Hepatocyte (in vitro differentiated cells): ENCODE data around the gene WNK2. TPM values are rescaled to one million over a fixed set of nuclear protein-coding genes. Genes with fewer than 3 reads are reported as not detected.

Source experiments
- DNase-seq: peaks from one replicate; pipeline ENCODE4 v3.0.0-alpha.2; 2016; ENCODE audit warnings: low spot score
- H2AFZ ChIP-seq: fragments of 200-600 bp; sonication (generic); 2 replicates; pipeline ENCODE4 v1.6.0; 2016; ENCODE audit warnings: antibody characterized with exemption, mild to moderate bottlenecking
- H3K27ac ChIP-seq: fragments of 200-600 bp; sonication (generic); 2 replicates; pipeline ENCODE4 v1.5.1; 2016; ENCODE audit warnings: mild to moderate bottlenecking
- H3K27me3 ChIP-seq: fragments of 200-600 bp; sonication (generic); 2 replicates; pipeline ENCODE4 v1.6.1; 2016
- H3K36me3 ChIP-seq: fragments of 200-600 bp; sonication (generic); replicated peaks from 2 replicates; pipeline ENCODE4 v1.5.1; 2016; ENCODE audit warnings: low read depth; ENCODE audit not compliant: insufficient read depth
- H3K4me1 ChIP-seq: fragments of 200-600 bp; sonication (generic); 2 replicates; pipeline ENCODE4 v1.5.1; 2016; ENCODE audit warnings: mild to moderate bottlenecking, moderate library complexity; ENCODE audit not compliant: insufficient read depth
- H3K4me2 ChIP-seq: fragments of 200-600 bp; sonication (generic); 2 replicates; pipeline ENCODE4 v1.6.0; 2016
- H3K4me3 ChIP-seq: fragments of 200-600 bp; sonication (generic); 2 replicates; pipeline ENCODE4 v1.5.1; 2016; ENCODE audit warnings: mild to moderate bottlenecking
- H3K79me2 ChIP-seq: fragments of 200-600 bp; sonication (generic); 2 replicates; pipeline ENCODE4 v1.6.0; 2017; ENCODE audit warnings: mild to moderate bottlenecking
- H3K9me2 ChIP-seq: fragments of 200-600 bp; sonication (generic); replicated peaks from 2 replicates; pipeline ENCODE4 v1.6.0; 2017; ENCODE audit warnings: mild to moderate bottlenecking; ENCODE audit not compliant: insufficient read depth
- H3K9me3 ChIP-seq: fragments of 200-600 bp; sonication (generic); 2 replicates; pipeline ENCODE4 v1.5.1; 2016; ENCODE audit warnings: low read depth, mild to moderate bottlenecking
- H4K20me1 ChIP-seq: fragments of 200-600 bp; sonication (generic); 2 replicates; pipeline ENCODE4 v1.6.0; 2016; ENCODE audit warnings: mild to moderate bottlenecking; ENCODE audit not compliant: insufficient read depth, poor library complexity, severe bottlenecking
- EZH2 ChIP-seq: fragments of 200-600 bp; sonication (generic); IDR thresholded peaks from 2 replicates; pipeline ENCODE4 v1.6.1; 2016; ENCODE audit warnings: antibody characterized with exemption, mild to moderate bottlenecking, borderline replicate concordance
- EZH2phosphoT487 ChIP-seq: fragments of 200-600 bp; sonication (generic); IDR thresholded peaks from one replicate; pipeline ENCODE4 v1.6.1; 2018; ENCODE audit warnings: antibody characterized with exemption, mild to moderate bottlenecking, low read depth, moderate library complexity; ENCODE audit not compliant: unreplicated experiment, severe bottlenecking
- WGBS: methylation state at CpG from one replicate; pipeline ENCODE4 v1.1.6; 2016; ENCODE audit warnings: low lambda C conversion rate; ENCODE audit errors: missing lambda C conversion rate; 5-methylcytosine and 5-hydroxymethylcytosine counted together
- polyA plus RNA-seq: library from polyadenylated mRNA; unstranded; fragments of >200 nt; fragmentation: Nextera tagmentation; extraction: Ambion mirVana; gene quantifications from 2 replicates; pipeline ENCODE4 v1.2.1, GENCODE V29; 2016
- total RNA-seq: library from RNA; depleted of rRNA; stranded (reverse); fragments of >200 nt; gene quantifications from 2 replicates; pipeline ENCODE4 v1.2.3, GENCODE V29; 2014
- TF ChIP-seq, protein P1 (sequence below): fragments of 200-600 bp; sonication (generic); IDR thresholded peaks from 2 replicates; pipeline ENCODE4 v1.5.1; 2016; ENCODE audit warnings: antibody characterized with exemption, mild to moderate bottlenecking; ENCODE audit not compliant: poor library complexity

Gene WNK2
- total and polyA plus RNA-seq, 2 experiments from 2014 or later = 8.9 to 13.5 TPM

GRCh38 chr9:93302586-93303257 lies 118.8 kb downstream of the WNK2 start:
- TF ChIP-seq EZH2phosphoT487 = no peak
- TF ChIP-seq, protein P1, sequence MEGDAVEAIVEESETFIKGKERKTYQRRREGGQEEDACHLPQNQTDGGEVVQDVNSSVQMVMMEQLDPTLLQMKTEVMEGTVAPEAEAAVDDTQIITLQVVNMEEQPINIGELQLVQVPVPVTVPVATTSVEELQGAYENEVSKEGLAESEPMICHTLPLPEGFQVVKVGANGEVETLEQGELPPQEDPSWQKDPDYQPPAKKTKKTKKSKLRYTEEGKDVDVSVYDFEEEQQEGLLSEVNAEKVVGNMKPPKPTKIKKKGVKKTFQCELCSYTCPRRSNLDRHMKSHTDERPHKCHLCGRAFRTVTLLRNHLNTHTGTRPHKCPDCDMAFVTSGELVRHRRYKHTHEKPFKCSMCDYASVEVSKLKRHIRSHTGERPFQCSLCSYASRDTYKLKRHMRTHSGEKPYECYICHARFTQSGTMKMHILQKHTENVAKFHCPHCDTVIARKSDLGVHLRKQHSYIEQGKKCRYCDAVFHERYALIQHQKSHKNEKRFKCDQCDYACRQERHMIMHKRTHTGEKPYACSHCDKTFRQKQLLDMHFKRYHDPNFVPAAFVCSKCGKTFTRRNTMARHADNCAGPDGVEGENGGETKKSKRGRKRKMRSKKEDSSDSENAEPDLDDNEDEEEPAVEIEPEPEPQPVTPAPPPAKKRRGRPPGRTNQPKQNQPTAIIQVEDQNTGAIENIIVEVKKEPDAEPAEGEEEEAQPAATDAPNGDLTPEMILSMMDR = peak; percentile 55
- Histone ChIP-seq H3K9me3 (no peaks in the 10 kb centered on the region), H3K27ac (no peak overlapping the region), H3K36me3 (no peaks in the 10 kb centered on the region), H3K79me2 (no peaks in the 10 kb centered on the region), H2AFZ (no peak overlapping the region), H3K9me2 (no peaks in the 10 kb centered on the region), H3K27me3 (no peaks in the 10 kb centered on the region), H3K4me1 (no peaks in the 10 kb centered on the region), H3K4me2 (no peak overlapping the region), H4K20me1 (no peaks in the 10 kb centered on the region), H3K4me3 (no peak overlapping the region)
- 95% methylated on average over 6 of the region's 6 CpGs for WGBS
- DNase-seq = peak; percentile 74

GRCh38 chr9:93303258-93303771 lies 119.4 kb downstream of the WNK2 start:
- no peak overlapping the region for H3K27ac ChIP-seq
- DNase-seq = no peak
- no peak overlapping the region for H3K4me2 ChIP-seq
- no peaks in the 10 kb centered on the region for H3K36me3 ChIP-seq
- no peak overlapping the region for H3K4me3 ChIP-seq
- TF ChIP-seq EZH2phosphoT487 (no peak), EZH2 (no peak)
- TF ChIP-seq, protein P1 = no peak
- H2AFZ ChIP-seq = no peak overlapping the region
- H3K4me1 ChIP-seq = no peaks in the 10 kb centered on the region
- no peaks in the 10 kb centered on the region for H3K79me2 ChIP-seq
- no peaks in the 10 kb centered on the region for H3K27me3 ChIP-seq
- H3K9me3 ChIP-seq = no peaks in the 10 kb centered on the region
- no peaks in the 10 kb centered on the region for H4K20me1 ChIP-seq
- H3K9me2 ChIP-seq = no peaks in the 10 kb centered on the region
- WGBS = 92% methylated on average over 11 of the region's 11 CpGs

DNA sequence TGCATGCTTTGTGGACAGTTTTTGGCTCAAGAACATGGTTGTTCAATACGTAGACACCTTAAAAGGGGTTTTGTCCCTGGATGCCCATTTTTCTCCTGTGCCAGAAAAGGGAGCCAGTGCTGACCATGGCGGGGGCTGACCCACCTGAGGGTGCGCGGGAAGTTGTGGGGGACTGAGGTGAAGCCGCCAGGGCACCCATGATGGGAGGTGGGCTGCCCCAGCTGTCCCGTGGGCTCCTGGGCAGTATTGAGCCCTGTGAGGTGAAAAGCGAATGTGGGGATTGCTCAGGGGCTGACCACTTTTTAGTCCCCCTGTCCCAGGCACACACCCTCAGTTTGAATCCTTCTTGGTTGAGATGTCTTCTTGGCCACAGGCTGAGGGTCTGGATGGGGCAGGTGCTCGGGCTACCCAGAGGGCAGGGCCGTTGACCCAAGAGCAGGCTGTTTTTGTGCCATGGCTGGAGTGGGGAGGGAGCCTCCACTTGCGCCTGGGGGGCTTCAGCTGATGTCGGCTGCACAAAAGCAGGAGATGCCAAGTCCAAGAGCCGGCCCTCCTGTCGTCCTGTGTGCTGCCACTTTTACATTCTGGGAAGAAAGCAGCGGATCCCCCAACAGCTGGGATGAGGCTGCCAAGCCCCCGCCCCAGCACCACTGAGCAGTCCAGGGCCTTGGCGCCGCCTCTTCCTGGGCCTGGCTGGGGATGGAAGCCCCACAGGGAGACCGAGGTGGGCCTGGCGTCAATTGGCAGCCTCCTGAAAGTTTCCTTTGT lies 120.1 kb downstream of the WNK2 start:
- Histone ChIP-seq H2AFZ (no peak overlapping the region), H3K4me1 (no peaks in the 10 kb centered on the region), H3K36me3 (no peaks in the 10 kb centered on the region), H3K4me2 (no peak overlapping the region), H3K9me3 (no peaks in the 10 kb centered on the region), H3K27me3 (no peaks in the 10 kb centered on the region), H3K79me2 (no peaks in the 10 kb centered on the region), H4K20me1 (no peaks in the 10 kb centered on the region), H3K9me2 (no peaks in the 10 kb centered on the region), H3K4me3 (no peak overlapping the region), H3K27ac (no peak overlapping the region)
- WGBS = 94% methylated on average over 19 of the region's 19 CpGs
- no peak for TF ChIP-seq EZH2
- TF ChIP-seq, protein P1 = no peak
- TF ChIP-seq EZH2phosphoT487 = no peak
- no peak for DNase-seq
